SH-SY5Y (cell line): ENCODE measurements around the gene PEX11A.

Source experiments
- GATA2 ChIP-seq: IDR thresholded peaks from 2 replicates; pipeline ENCODE4 v1.6.1; 2011; ENCODE audit warnings: mild to moderate bottlenecking, low read depth, low read length
- GATA3 ChIP-seq: IDR thresholded peaks from 2 replicates; pipeline ENCODE4 v1.6.1; 2011; ENCODE audit warnings: low read depth, mild to moderate bottlenecking, low read length, moderate library complexity

- no peak for TF ChIP-seq GATA2
- no peak for TF ChIP-seq GATA3
Observed at GRCh38 chr15:89640245-89640644, 50.3 kb downstream of the PEX11A start.
